ENCODE results near the gene LY6G5B.

DNA sequence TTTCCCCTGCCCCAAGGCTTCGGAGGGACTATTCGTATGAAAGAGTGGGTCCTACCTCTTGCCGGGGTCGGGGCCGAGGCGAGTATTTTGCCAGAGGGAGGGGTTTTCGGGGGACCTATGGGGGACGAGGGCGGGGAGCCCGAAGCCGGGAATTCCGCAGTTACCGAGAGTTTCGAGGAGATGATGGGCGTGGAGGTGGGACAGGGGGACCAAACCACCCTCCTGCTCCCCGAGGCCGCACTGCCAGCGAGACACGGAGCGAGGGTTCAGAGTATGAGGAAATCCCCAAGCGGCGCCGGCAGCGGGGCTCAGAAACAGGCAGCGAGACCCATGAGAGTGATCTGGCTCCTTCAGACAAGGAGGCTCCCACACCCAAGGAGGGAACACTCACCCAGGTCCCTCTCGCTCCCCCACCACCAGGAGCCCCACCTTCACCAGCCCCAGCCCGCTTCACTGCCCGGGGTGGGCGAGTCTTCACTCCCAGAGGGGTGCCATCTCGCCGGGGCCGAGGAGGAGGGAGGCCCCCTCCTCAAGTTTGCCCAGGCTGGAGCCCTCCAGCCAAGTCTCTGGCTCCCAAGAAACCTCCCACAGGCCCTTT is 38.0 kb upstream of the LY6G5B start:
- TF ChIP-seq, protein P1, sequence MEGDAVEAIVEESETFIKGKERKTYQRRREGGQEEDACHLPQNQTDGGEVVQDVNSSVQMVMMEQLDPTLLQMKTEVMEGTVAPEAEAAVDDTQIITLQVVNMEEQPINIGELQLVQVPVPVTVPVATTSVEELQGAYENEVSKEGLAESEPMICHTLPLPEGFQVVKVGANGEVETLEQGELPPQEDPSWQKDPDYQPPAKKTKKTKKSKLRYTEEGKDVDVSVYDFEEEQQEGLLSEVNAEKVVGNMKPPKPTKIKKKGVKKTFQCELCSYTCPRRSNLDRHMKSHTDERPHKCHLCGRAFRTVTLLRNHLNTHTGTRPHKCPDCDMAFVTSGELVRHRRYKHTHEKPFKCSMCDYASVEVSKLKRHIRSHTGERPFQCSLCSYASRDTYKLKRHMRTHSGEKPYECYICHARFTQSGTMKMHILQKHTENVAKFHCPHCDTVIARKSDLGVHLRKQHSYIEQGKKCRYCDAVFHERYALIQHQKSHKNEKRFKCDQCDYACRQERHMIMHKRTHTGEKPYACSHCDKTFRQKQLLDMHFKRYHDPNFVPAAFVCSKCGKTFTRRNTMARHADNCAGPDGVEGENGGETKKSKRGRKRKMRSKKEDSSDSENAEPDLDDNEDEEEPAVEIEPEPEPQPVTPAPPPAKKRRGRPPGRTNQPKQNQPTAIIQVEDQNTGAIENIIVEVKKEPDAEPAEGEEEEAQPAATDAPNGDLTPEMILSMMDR (IDR thresholded peaks at IDR 0.05) = no peak
- TF ChIP-seq POLR2AphosphoS5 (IDR thresholded peaks at IDR 0.05) = no peak

All from suprapubic skin (tissue), 3 donors.